C4-2B (cell line): ENCODE results near the gene CBX3.

Experiments
- CTCF ChIP-seq: fragments of 450-650 bp; conservative IDR thresholded peaks from 2 replicates; pipeline ENCODE4 v1.5.1; 2017; ENCODE audit warnings: mild to moderate bottlenecking
- ZFX ChIP-seq: fragments of 450-650 bp; IDR thresholded peaks from 2 replicates; pipeline ENCODE4 v1.6.1; 2017

GRCh38 chr7:26153823-26154783, 47.4 kb upstream of the CBX3 start:
- no peak for TF ChIP-seq CTCF
- TF ChIP-seq ZFX: no peak
